ENCODE data around the gene RAB17.

The RAB17 gene

GRCh38 chr2:237600205-237600846 is 9.8 kb upstream of the RAB17 start:
- Histone ChIP-seq H3K9me3 (replicated peaks; ENCODE audit: insufficient read depth, low read length) (no peaks in the 10 kb centered on the region), H3K27ac (ENCODE audit: low read length) (peak overlapping the region; percentile 50; the same call in 1 of the 2 replicates), H3F3A (ENCODE audit: insufficient read depth, low read length) (no peaks in the 10 kb centered on the region), H3K36me3 (replicated peaks; ENCODE audit: insufficient read depth, low read length) (no peaks in the 10 kb centered on the region), H3K4me3 (ENCODE audit: low read length) (peak overlapping the region; percentile 42), H3K27me3 (replicated peaks; ENCODE audit: insufficient read depth, low read length) (no peaks in the 10 kb centered on the region), H3K4me1 (ENCODE audit: low read length) (peaks cover 36% of the 10 kb centered on the region), H2AFZ (ENCODE audit: low read length) (peak overlapping the region; percentile 85), H3K4me2 (ENCODE audit: low read depth, low read length) (peak overlapping the region; percentile 81), H4K20me1 (ENCODE audit: insufficient read depth, low read length) (no peaks in the 10 kb centered on the region), H3K79me2 (ENCODE audit: low read length) (no peaks in the 10 kb centered on the region), H3K9ac (ENCODE audit: low read length) (peak overlapping the region; percentile 35), H3K9me2 (replicated peaks; ENCODE audit: insufficient read depth, low read length) (no peaks in the 10 kb centered on the region)
- TF ChIP-seq EZH2phosphoT487 (IDR thresholded peaks at IDR 0.05; ENCODE audit: low read length): no peak
- TF ChIP-seq, protein P1, sequence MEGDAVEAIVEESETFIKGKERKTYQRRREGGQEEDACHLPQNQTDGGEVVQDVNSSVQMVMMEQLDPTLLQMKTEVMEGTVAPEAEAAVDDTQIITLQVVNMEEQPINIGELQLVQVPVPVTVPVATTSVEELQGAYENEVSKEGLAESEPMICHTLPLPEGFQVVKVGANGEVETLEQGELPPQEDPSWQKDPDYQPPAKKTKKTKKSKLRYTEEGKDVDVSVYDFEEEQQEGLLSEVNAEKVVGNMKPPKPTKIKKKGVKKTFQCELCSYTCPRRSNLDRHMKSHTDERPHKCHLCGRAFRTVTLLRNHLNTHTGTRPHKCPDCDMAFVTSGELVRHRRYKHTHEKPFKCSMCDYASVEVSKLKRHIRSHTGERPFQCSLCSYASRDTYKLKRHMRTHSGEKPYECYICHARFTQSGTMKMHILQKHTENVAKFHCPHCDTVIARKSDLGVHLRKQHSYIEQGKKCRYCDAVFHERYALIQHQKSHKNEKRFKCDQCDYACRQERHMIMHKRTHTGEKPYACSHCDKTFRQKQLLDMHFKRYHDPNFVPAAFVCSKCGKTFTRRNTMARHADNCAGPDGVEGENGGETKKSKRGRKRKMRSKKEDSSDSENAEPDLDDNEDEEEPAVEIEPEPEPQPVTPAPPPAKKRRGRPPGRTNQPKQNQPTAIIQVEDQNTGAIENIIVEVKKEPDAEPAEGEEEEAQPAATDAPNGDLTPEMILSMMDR (IDR thresholded peaks at IDR 0.05; ENCODE audit: low read length): peak; percentile 35
- peak; percentile 76 for DNase-seq

DNA sequence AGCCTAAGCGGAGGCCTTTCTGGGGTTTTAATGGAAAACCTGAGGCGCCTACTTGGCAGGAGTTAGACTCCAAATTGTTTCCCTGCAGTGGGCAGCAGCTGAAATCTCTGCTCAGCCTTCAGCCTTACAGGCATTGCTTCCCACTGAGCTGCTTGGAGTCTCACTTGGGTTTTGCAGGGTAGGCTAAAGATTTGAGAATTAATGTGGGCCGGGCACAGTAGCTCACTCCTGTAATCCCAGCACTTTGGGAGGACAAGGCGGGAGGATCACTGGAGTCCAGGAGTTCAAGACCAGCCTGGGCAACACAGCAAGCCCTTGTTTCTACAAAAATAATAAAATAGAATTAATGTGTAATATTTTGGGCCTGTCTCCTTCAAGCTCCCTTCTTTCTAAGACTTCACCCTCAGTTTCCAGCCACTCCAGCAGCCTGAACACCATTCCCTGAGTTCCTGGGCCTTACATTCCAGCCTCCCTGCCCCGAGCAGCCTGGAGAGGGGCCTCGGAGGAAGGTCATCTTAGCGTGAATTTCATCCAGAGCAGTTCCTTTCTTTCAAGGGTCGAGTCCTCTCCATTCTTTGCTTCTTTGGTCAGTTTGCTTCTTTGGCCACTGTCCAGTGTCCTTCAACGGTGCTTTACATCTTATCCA is 9.1 kb upstream of the RAB17 start:
- TF ChIP-seq EZH2phosphoT487 (IDR thresholded peaks at IDR 0.05; ENCODE audit: low read length) (no peak), EZH2 (optimal IDR thresholded peaks at IDR 0.05; ENCODE audit: low read depth, low read length) (no peak)
- TF ChIP-seq, protein P1 (IDR thresholded peaks at IDR 0.05; ENCODE audit: low read length): no peak
- peak overlapping the region; percentile 42 for H3K4me3 ChIP-seq (ENCODE audit: low read length)

GRCh38 chr2:237598468-237599208 is 8.1 kb upstream of the RAB17 start:
- no peaks in the 10 kb centered on the region for H3K36me3 ChIP-seq (replicated peaks; ENCODE audit: insufficient read depth, low read length)
- no peak overlapping the region for H2AFZ ChIP-seq (ENCODE audit: low read length)
- H3K9ac ChIP-seq (ENCODE audit: low read length): no peak overlapping the region
- no peaks in the 10 kb centered on the region for H4K20me1 ChIP-seq (ENCODE audit: insufficient read depth, low read length)
- H3K27ac ChIP-seq (ENCODE audit: low read length): no peak overlapping the region
- no peaks in the 10 kb centered on the region for H3K9me3 ChIP-seq (replicated peaks; ENCODE audit: insufficient read depth, low read length)
- H3K4me3 ChIP-seq (ENCODE audit: low read length): no peak overlapping the region
- H3F3A ChIP-seq (ENCODE audit: insufficient read depth, low read length): no peaks in the 10 kb centered on the region
- H3K9me2 ChIP-seq (replicated peaks; ENCODE audit: insufficient read depth, low read length): no peaks in the 10 kb centered on the region
- H3K4me2 ChIP-seq (ENCODE audit: low read depth, low read length): no peak overlapping the region
- no peak for DNase-seq
- no peak for TF ChIP-seq EZH2 (optimal IDR thresholded peaks at IDR 0.05; ENCODE audit: low read depth, low read length)
- TF ChIP-seq EZH2phosphoT487 (IDR thresholded peaks at IDR 0.05; ENCODE audit: low read length): no peak
- TF ChIP-seq, protein P1 (IDR thresholded peaks at IDR 0.05; ENCODE audit: low read length): no peak
- peaks cover 33% of the 10 kb centered on the region for H3K4me1 ChIP-seq (ENCODE audit: low read length)
- H3K27me3 ChIP-seq (replicated peaks; ENCODE audit: insufficient read depth, low read length): no peaks in the 10 kb centered on the region
- no peaks in the 10 kb centered on the region for H3K79me2 ChIP-seq (ENCODE audit: low read length)

More for the DNA sequence above, 9.1 kb upstream of the RAB17 start:
- Histone ChIP-seq H3K4me2 (ENCODE audit: low read depth, low read length) (peak overlapping the region; percentile 81), H3K27me3 (replicated peaks; ENCODE audit: insufficient read depth, low read length) (no peaks in the 10 kb centered on the region), H3F3A (ENCODE audit: insufficient read depth, low read length) (no peaks in the 10 kb centered on the region), H3K9me3 (replicated peaks; ENCODE audit: insufficient read depth, low read length) (no peaks in the 10 kb centered on the region), H3K27ac (ENCODE audit: low read length) (peak overlapping the region; percentile 50; the same call in 1 of the 2 replicates), H3K9ac (ENCODE audit: low read length) (peak overlapping the region; percentile 35; the same call in 1 of the 2 replicates), H3K79me2 (ENCODE audit: low read length) (no peaks in the 10 kb centered on the region), H3K4me1 (ENCODE audit: low read length) (peaks cover 36% of the 10 kb centered on the region), H3K36me3 (replicated peaks; ENCODE audit: insufficient read depth, low read length) (no peaks in the 10 kb centered on the region), H4K20me1 (ENCODE audit: insufficient read depth, low read length) (no peaks in the 10 kb centered on the region), H3K9me2 (replicated peaks; ENCODE audit: insufficient read depth, low read length) (no peaks in the 10 kb centered on the region), H2AFZ (ENCODE audit: low read length) (peak overlapping the region; percentile 85)
- DNase-seq: no peak
